Breast epithelium (tissue), 4 donors: Measurements from ENCODE around the gene LSM14B. TPM values are rescaled to one million over a fixed set of nuclear protein-coding genes. Genes with fewer than 3 reads are reported as not detected.
"Not testable (repeated sequence)": the region's sequence is repeated elsewhere in the genome, so short reads cannot be mapped to it uniquely, and the experiment has no call there.

ENCODE experiments used
- DNase-seq, 2 donors: peaks; one replicate each; pipeline ENCODE4 v3.0.0-alpha.2; 2019; ENCODE audit warnings: low spot score in 2 of 2
- H3K27ac ChIP-seq, 2 donors: fragments of 200-600 bp; sonication (generic) in 1 of 2; one replicate each; pipeline ENCODE4 v1.5.1; 2016 to 2019; ENCODE audit warnings: mild to moderate bottlenecking in 1 of 2
- H3K27me3 ChIP-seq, 2 donors: fragments of 200-600 bp; sonication (generic) in 1 of 2; one replicate each; pipeline versions ENCODE4 v1.5.1 to v1.6.0; 2017 to 2019; ENCODE audit warnings: control low read depth in 1 of 2, mild to moderate bottlenecking in 1 of 2
- H3K36me3 ChIP-seq: fragments of 200-600 bp; one replicate; pipeline ENCODE4 v1.5.1; 2019
- H3K4me1 ChIP-seq, 2 donors: fragments of 200-600 bp; sonication (generic); one replicate each; pipeline ENCODE4 v1.5.1; 2016 to 2019; ENCODE audit warnings: control low read depth in 1 of 2
- H3K4me3 ChIP-seq, 3 donors: fragments of 200-600 bp; sonication (generic); 1 replicate in 2 of 3; 2 replicates in 1 of 3; pipeline ENCODE4 v1.5.1; 2016 to 2019; ENCODE audit warnings: mild to moderate bottlenecking in 3 of 3, moderate library complexity in 2 of 3
- H3K9me3 ChIP-seq, 2 donors: fragments of 200-600 bp; sonication (generic) in 1 of 2; one replicate each; pipeline ENCODE4 v1.5.1; 2016 to 2019; ENCODE audit warnings: control low read depth in 1 of 2
- CTCF ChIP-seq, 3 donors: fragments of 450-650 bp; IDR thresholded peaks; one replicate each; pipeline ENCODE4 v1.5.1; 2016 to 2017; ENCODE audit warnings: antibody characterized with exemption in 3 of 3, mild to moderate bottlenecking in 3 of 3, moderate library complexity in 3 of 3
- POLR2A ChIP-seq: fragments of 450-650 bp; IDR thresholded peaks from one replicate; pipeline ENCODE4 v1.6.1; 2016; ENCODE audit warnings: antibody characterized with exemption, mild to moderate bottlenecking, moderate library complexity
- POLR2AphosphoS5 ChIP-seq, 3 donors: sonication (generic); formaldehyde crosslinking; IDR thresholded peaks; one replicate each; pipeline ENCODE4 v1.6.1; 2017; ENCODE audit warnings: antibody characterized with exemption in 3 of 3
- intact Hi-C: fragments of 100-400 bp; cut with DNase I; formaldehyde crosslinking; loops from one replicate; pipeline ENCODE4 v1.15.1; 2023; ENCODE audit warnings: low total_unique reads
- total RNA-seq, 3 donors: library from RNA; depleted of rRNA; stranded (reverse); fragments of >200 nt; gene quantifications; one replicate each; pipeline ENCODE4 v1.1.0, GENCODE V29; 2016

The LSM14B gene
- total RNA-seq, 3 donors from 2014 or later = 20.6 to 26.5 (median 25.6) TPM

- TF ChIP-seq POLR2AphosphoS5 (IDR thresholded peaks at IDR 0.05) = no peak
- TF ChIP-seq POLR2A = no peak
- no peak for TF ChIP-seq CTCF (IDR thresholded peaks at IDR 0.05)
These were observed 39.0 kb upstream of the LSM14B start for GRCh38 chr20:62083312-62083711.

GRCh38 chr20:62084224-62084623 lies 38.1 kb upstream of the LSM14B start:
- H3K9me3 ChIP-seq, H3K27ac ChIP-seq, intact Hi-C loops, H3K4me1 ChIP-seq, H3K4me3 ChIP-seq, H3K36me3 ChIP-seq, DNase-seq: not testable (repeated sequence)
- peaks cover 0 to 11% of the 10 kb centered on the region in 2 donors for H3K27me3 ChIP-seq

More at GRCh38 chr20:62083312-62083711, 39.0 kb upstream of the LSM14B start:
- H3K27ac ChIP-seq = no peak overlapping the region
- H3K4me3 ChIP-seq = no peak overlapping the region
- H3K36me3 ChIP-seq = no peaks in the 10 kb centered on the region
- H3K4me1 ChIP-seq = no peaks in the 10 kb centered on the region
- peaks cover 0 to 11% of the 10 kb centered on the region in 2 donors for H3K27me3 ChIP-seq
- DNase-seq = no peak
- intact Hi-C loops = no loop called here
- H3K9me3 ChIP-seq = no peaks in the 10 kb centered on the region

GRCh38 chr20:62085206-62085605 lies 37.1 kb upstream of the LSM14B start:
- TF ChIP-seq POLR2A (no peak), POLR2AphosphoS5 (IDR thresholded peaks at IDR 0.05) (no peak), CTCF (IDR thresholded peaks at IDR 0.05) (no peak)
- H3K9me3 ChIP-seq = no peaks in the 10 kb centered on the region
- H3K27me3 ChIP-seq = peaks cover 0 to 11% of the 10 kb centered on the region in 2 donors
- H3K4me1 ChIP-seq = no peaks in the 10 kb centered on the region
- DNase-seq = no peak
- H3K27ac ChIP-seq = no peak overlapping the region
- intact Hi-C loops = no loop called here
- H3K4me3 ChIP-seq = no peak overlapping the region
- no peaks in the 10 kb centered on the region for H3K36me3 ChIP-seq

- no peaks in the 10 kb centered on the region for H3K9me3 ChIP-seq
- no peak for TF ChIP-seq CTCF (IDR thresholded peaks at IDR 0.05)
- no peak for TF ChIP-seq POLR2A
- TF ChIP-seq POLR2AphosphoS5 (IDR thresholded peaks at IDR 0.05) = no peak
- peaks cover 0 to 18% of the 10 kb centered on the region in 2 donors for H3K27me3 ChIP-seq
These were observed 35.0 kb upstream of the LSM14B start for GRCh38 chr20:62087227-62087626.

GRCh38 chr20:62087632-62088031 lies 34.6 kb upstream of the LSM14B start:
- H3K4me1 ChIP-seq = no peaks in the 10 kb centered on the region
- H3K9me3 ChIP-seq = no peaks in the 10 kb centered on the region

More at GRCh38 chr20:62087227-62087626, 35.0 kb upstream of the LSM14B start:
- no peaks in the 10 kb centered on the region for H3K36me3 ChIP-seq
- no peak overlapping the region for H3K27ac ChIP-seq
- no peak overlapping the region for H3K4me3 ChIP-seq
- H3K4me1 ChIP-seq = no peaks in the 10 kb centered on the region
- intact Hi-C loops = no loop called here
- DNase-seq = no peak

More at GRCh38 chr20:62087632-62088031, 34.6 kb upstream of the LSM14B start:
- no peaks in the 10 kb centered on the region for H3K36me3 ChIP-seq
- TF ChIP-seq CTCF (IDR thresholded peaks at IDR 0.05) (no peak), POLR2AphosphoS5 (IDR thresholded peaks at IDR 0.05) (no peak), POLR2A (no peak)
- intact Hi-C loops = no loop called here
- peaks cover 0 to 18% of the 10 kb centered on the region in 2 donors for H3K27me3 ChIP-seq
- H3K27ac ChIP-seq = no peak overlapping the region
- DNase-seq = no peak
- no peak overlapping the region for H3K4me3 ChIP-seq
